HepG2 (cell line): ENCODE data around the gene ESRP2.
A peak's percentile ranks its signal among the peaks of the same experiment; 100 is the strongest.

Experiments
- CHCHD3 ChIP-seq: sonication (generic); formaldehyde crosslinking; IDR thresholded peaks from 2 replicates; pipeline ENCODE4 v1.8.0; 2022; ENCODE audit warnings: mild to moderate bottlenecking, missing genetic modification reagents, moderate library complexity
- CTCF ChIP-seq: sonication (generic); formaldehyde crosslinking; IDR thresholded peaks from 2 replicates; pipeline ENCODE4 v1.5.0; 2020; ENCODE audit warnings: mild to moderate bottlenecking, missing genetic modification reagents, moderate library complexity
- FOXK2 ChIP-seq: fragments of 450-650 bp; IDR thresholded peaks from 2 replicates; pipeline ENCODE4 v1.6.1; 2016
- GABPB1 ChIP-seq: IDR thresholded peaks from 2 replicates; pipeline ENCODE4 v1.6.1; 2016; ENCODE audit warnings: mild to moderate bottlenecking, missing genetic modification reagents, moderate library complexity, missing compliant biosample characterization
- GATA4 ChIP-seq: sonication (generic); IDR thresholded peaks from 2 replicates; pipeline ENCODE4 v1.6.1; 2016; ENCODE audit warnings: antibody characterized with exemption, low read depth, borderline replicate concordance
- KMT2A ChIP-seq: sonication (generic); formaldehyde crosslinking; IDR thresholded peaks from 2 replicates; pipeline ENCODE4 v1.4.0; 2020; ENCODE audit warnings: missing genetic modification reagents
- MTA3 ChIP-seq: sonication (generic); formaldehyde crosslinking; IDR thresholded peaks from 2 replicates; pipeline ENCODE4 v1.4.0; 2020; ENCODE audit warnings: missing genetic modification reagents
- MZF1 ChIP-seq: sonication (generic); formaldehyde crosslinking; IDR thresholded peaks from 2 replicates; pipeline ENCODE4 v1.8.1; 2023; ENCODE audit warnings: mild to moderate bottlenecking, missing genetic modification reagents, borderline replicate concordance
- NFE2L2 ChIP-seq: fragments of 150-350 bp; IDR thresholded peaks from 2 replicates; pipeline ENCODE4 v1.6.1; 2014; ENCODE audit warnings: low read length
- NR3C1 ChIP-seq: sonication (generic); formaldehyde crosslinking; IDR thresholded peaks from 2 replicates; pipeline ENCODE4 v1.4.0; 2020; ENCODE audit warnings: missing genetic modification reagents
- ZNF75D ChIP-seq: sonication (generic); formaldehyde crosslinking; IDR thresholded peaks from 2 replicates; pipeline ENCODE4 v1.8.1; 2023; ENCODE audit warnings: missing genetic modification reagents, mild to moderate bottlenecking, borderline replicate concordance
- TF ChIP-seq, protein P1 (sequence below), 2 experiments: fragments of 450-650 bp in 1 of 2; sonication (generic) in 1 of 2; formaldehyde crosslinking in 1 of 2; IDR thresholded peaks; 2 replicates each; pipeline versions ENCODE4 v1.6.1 to v1.8.0; 2016 to 2022; ENCODE audit warnings: antibody characterized with exemption in 1 of 2, mild to moderate bottlenecking in 1 of 2, missing genetic modification reagents in 1 of 2

DNA sequence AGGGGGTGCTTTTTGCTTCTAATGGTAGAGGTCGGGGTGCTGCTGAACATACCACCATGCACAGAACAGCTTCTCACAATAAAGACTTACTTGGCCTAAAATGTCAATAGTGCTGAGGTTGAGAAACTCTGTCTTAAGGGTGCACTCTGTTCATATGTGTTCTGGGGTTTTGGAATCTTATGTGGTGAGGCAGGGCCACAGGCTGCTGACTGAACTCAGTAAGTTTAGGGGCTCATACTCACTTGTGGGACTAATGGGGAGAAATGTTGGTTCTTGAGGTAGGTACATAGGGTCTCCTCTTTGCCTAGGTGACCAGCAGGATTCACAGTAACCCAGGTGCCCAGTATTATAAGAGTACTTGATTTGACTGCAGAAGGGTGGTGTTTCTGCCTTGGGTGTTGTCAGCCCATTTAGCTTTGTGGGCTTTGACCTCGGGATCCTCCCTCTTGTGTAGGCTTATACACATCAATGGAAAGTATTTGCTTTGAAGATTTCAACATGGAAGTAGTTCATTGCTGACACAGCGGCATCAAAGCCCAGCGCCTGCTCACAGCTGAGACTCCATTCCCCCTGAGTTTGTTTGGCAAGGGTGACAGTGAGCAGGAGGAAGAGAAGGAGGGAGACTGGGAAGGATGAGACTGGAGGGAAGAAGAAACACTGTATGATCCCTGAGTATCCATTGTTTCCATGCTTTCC, 45.6 kb upstream of the ESRP2 start:
- peak; percentile 44; the same call in 1 of the 2 replicates for TF ChIP-seq GATA4
- TF ChIP-seq, protein P1, sequence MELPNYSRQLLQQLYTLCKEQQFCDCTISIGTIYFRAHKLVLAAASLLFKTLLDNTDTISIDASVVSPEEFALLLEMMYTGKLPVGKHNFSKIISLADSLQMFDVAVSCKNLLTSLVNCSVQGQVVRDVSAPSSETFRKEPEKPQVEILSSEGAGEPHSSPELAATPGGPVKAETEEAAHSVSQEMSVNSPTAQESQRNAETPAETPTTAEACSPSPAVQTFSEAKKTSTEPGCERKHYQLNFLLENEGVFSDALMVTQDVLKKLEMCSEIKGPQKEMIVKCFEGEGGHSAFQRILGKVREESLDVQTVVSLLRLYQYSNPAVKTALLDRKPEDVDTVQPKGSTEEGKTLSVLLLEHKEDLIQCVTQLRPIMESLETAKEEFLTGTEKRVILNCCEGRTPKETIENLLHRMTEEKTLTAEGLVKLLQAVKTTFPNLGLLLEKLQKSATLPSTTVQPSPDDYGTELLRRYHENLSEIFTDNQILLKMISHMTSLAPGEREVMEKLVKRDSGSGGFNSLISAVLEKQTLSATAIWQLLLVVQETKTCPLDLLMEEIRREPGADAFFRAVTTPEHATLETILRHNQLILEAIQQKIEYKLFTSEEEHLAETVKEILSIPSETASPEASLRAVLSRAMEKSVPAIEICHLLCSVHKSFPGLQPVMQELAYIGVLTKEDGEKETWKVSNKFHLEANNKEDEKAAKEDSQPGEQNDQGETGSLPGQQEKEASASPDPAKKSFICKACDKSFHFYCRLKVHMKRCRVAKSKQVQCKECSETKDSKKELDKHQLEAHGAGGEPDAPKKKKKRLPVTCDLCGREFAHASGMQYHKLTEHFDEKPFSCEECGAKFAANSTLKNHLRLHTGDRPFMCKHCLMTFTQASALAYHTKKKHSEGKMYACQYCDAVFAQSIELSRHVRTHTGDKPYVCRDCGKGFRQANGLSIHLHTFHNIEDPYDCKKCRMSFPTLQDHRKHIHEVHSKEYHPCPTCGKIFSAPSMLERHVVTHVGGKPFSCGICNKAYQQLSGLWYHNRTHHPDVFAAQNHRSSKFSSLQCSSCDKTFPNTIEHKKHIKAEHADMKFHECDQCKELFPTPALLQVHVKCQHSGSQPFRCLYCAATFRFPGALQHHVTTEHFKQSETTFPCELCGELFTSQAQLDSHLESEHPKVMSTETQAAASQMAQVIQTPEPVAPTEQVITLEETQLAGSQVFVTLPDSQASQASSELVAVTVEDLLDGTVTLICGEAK (IDR thresholded peaks at IDR 0.05): no peak
- TF ChIP-seq, protein P1 (CRISPR knock-in tag; IDR thresholded peaks at IDR 0.05): no peak; the same call in 1 of the 2 replicates
- TF ChIP-seq CTCF: no peak; the same call in 1 of the 2 replicates
- peak; percentile 68; the same call in 1 of the 2 replicates for TF ChIP-seq KMT2A (CRISPR knock-in tag)
- TF ChIP-seq GABPB1 (CRISPR knock-in tag): no peak
- TF ChIP-seq MTA3 (CRISPR knock-in tag): no peak
- TF ChIP-seq MZF1 (CRISPR knock-in tag): no peak
- TF ChIP-seq FOXK2: peak; percentile 80
- TF ChIP-seq CHCHD3 (CRISPR knock-in tag): no peak
- TF ChIP-seq NFE2L2: peak; percentile 24; the same call in 1 of the 2 replicates
- no peak for TF ChIP-seq ZNF75D (CRISPR knock-in tag)
- no peak for TF ChIP-seq NR3C1 (CRISPR knock-in tag)
